WI38 (cell line): ENCODE data around the gene FOXL1.

Experiments
- H3K4me3 ChIP-seq: 2 replicates; pipeline ENCODE4 v1.5.1; 2011; ENCODE audit warnings: low read depth, mild to moderate bottlenecking, control low read depth, low read length
- TF ChIP-seq, protein P1 (sequence below): IDR thresholded peaks from 2 replicates; pipeline ENCODE4 v1.5.1; 2012; ENCODE audit warnings: low read depth, mild to moderate bottlenecking, control low read depth, low read length

The FOXL1 gene

DNA sequence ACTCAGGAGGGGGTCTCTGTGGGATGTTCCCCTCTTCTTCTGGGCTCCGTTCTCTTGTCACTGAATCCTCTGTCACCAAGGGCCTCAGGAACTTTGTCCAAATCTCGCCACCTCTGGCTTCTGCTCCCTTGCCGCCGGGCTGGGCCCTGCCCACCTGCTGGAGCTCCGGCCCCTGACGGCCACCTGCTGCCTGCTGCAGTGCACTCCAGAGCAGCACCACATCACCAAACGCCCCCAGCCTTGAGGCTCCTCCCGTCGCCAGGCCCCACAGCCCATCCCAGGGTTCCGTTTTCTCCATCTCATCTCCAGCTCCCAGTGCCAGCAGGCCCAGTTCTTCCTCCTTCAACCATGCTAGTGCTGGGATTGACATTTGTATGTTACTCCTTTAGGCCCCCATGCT is 43.6 kb downstream of the FOXL1 start:
- TF ChIP-seq, protein P1, sequence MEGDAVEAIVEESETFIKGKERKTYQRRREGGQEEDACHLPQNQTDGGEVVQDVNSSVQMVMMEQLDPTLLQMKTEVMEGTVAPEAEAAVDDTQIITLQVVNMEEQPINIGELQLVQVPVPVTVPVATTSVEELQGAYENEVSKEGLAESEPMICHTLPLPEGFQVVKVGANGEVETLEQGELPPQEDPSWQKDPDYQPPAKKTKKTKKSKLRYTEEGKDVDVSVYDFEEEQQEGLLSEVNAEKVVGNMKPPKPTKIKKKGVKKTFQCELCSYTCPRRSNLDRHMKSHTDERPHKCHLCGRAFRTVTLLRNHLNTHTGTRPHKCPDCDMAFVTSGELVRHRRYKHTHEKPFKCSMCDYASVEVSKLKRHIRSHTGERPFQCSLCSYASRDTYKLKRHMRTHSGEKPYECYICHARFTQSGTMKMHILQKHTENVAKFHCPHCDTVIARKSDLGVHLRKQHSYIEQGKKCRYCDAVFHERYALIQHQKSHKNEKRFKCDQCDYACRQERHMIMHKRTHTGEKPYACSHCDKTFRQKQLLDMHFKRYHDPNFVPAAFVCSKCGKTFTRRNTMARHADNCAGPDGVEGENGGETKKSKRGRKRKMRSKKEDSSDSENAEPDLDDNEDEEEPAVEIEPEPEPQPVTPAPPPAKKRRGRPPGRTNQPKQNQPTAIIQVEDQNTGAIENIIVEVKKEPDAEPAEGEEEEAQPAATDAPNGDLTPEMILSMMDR = no peak
- H3K4me3 ChIP-seq = no peak overlapping the region

DNA sequence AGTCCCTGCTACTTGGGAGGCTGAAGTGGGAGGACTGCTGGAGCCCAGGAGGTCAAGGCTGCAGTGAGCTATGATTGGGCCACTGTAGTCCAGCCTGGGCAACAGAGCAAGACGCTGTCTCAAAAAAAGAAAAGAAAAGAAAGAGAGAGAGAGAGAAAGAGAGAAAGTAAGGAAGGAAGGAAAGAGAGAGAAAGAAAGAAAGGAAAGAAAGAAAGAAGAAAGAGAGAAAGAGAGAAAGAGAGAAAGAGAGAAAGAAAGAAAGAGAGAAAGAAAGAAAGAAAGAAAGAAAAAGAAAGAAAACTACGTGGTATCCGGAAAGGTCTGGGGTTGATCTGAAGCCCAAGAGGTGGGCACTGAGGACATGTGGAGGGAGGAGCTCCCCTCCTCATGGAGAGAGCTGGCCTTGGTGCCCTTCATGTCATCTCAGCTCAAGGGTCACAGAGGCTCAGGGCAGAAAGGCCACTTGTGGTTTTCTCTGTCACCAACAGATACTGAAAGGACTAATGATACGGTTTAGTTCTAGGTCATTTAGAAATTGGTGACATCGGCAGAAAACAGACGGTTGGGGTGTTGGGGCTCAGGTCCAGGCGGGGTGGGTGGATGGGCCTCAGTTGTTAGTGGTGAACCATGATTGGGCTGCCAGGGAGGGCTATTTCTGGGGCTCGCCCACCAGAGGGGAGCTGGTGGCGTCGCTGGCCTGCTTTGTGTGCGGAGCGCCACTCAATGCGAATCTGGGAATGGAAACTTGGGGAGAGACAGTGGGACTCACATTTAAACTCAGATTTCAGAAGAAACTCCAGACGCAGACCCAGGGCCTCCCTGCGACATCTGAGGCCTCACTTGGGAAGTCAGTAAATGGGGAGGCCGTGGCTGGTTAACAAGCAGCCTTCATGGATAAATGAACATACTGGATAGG is 44.6 kb downstream of the FOXL1 start:
- no peak overlapping the region for H3K4me3 ChIP-seq
- TF ChIP-seq, protein P1 = no peak

DNA sequence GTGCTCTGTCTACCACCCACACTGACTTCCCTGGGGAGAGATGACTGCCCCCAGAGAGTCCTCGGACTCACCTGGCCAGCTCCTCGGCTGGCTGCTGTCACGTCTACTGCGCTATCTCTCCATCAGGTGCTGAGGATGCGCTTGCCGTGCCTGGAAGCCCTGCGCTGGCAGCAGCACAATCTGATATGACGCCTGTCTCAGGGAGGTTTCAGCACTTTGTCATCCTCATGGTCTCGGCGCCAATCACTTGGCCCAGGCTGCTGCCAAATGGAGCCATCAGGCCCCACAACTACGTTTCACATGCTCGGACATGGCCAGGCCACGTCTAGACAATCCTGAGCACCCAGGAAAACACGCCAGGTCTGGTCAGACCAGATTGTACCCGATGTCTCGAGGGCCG is 46.7 kb downstream of the FOXL1 start:
- TF ChIP-seq, protein P1 = no peak
- no peak overlapping the region for H3K4me3 ChIP-seq

DNA sequence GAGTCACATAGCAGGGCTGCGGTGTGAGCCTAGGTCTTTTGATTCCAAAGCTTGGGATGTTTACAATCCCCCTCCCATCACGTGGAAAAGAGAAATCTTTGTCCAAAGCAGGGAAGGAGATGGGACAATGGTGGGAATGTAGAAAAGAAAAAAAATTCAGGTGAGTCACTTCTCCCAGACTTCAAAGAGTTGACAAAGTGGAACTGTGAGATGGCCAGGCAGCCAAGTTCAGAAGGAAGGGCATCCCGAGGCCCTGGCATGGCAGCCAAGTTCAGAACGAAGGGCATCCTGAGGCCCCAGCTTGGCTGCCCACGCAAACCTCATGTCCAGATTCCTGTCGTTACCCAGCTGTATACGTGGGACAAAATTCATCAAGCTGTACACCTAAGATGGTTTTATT is 47.5 kb downstream of the FOXL1 start:
- no peak overlapping the region for H3K4me3 ChIP-seq
- TF ChIP-seq, protein P1 = no peak

DNA sequence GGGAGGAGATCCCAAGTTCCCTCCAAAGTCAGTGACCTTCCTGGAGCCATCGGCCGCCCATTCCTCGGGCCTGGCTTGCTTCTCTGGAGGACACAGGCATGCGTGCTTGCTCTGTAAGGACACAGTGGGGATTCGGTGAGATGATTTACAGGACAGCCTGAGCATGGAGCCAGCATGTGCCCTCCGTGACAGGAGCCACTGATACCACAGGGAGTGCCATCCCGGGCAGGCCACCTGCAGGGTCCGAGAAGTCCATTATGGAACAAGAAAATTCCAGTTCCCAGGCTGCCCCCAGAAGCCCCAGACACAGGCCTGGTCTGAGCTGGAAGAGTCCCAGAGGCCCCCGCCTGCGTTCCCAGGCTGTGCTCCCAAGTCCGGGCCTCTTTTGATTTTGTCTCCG is 47.9 kb downstream of the FOXL1 start:
- TF ChIP-seq, protein P1 = no peak
- H3K4me3 ChIP-seq = no peak overlapping the region

DNA sequence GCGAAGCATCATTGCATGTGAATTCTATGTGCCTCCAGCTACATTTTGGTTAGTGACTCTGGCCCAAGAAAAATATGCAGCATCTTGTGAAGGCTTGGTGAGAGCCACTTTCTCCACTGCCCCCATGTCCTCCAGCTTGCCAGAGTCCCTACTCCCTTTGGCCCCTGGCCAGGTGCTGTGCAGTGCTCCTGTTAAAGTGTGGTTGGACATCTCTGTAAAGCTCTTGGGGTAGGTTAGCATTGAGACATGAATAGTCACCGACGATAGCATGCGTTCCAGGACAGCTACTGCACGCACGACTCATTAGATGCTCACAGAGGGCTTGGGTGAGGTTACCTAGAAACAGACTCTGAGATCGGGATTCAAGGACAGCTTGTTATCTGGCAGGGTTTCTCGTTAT is 48.6 kb downstream of the FOXL1 start:
- TF ChIP-seq, protein P1 = no peak
- H3K4me3 ChIP-seq = no peak overlapping the region

DNA sequence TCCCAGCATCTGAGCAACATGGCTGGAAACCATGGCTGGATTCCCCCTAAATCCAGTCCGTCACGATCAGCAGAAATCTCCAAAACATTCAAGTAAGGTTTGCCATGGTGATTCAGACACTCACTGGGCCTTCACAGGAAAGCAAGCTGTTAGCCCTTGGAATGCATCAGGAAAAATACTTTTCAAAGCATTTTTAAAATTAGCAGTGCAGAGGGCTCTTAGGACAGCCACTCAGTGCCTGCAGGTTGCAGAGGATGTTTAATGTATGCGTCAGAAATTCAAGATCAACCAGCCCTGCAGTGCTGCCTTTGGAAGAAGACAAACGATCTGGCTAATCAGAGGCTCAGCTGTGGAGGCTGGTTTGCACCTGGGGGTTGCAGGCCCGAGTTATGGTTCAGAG is 50.3 kb downstream of the FOXL1 start:
- TF ChIP-seq, protein P1 = no peak
- H3K4me3 ChIP-seq = no peak overlapping the region
